H9 (cell line): ENCODE results near the gene ANKK1. TPM values are rescaled to one million over a fixed set of nuclear protein-coding genes. Genes with fewer than 3 reads are reported as not detected.

Source experiments
- DNase-seq: peaks from one replicate; pipeline ENCODE4 v3.0.0-alpha.2; 2017
- H2AFZ ChIP-seq: one replicate; pipeline ENCODE4 v1.6.1; 2013; ENCODE audit warnings: mild to moderate bottlenecking, low read length, control low read depth, moderate library complexity
- H2AK5ac ChIP-seq: 2 replicates; pipeline ENCODE4 v1.6.1; 2013; ENCODE audit warnings: low read length, control low read depth, mixed read lengths; ENCODE audit not compliant: insufficient read length
- H2BK120ac ChIP-seq: one replicate; pipeline ENCODE4 v1.6.1; 2013; ENCODE audit warnings: low read depth, mild to moderate bottlenecking, low read length, control low read depth, inconsistent platforms; ENCODE audit not compliant: poor library complexity, severe bottlenecking
- H2BK12ac ChIP-seq: 2 replicates; pipeline ENCODE4 v1.6.1; 2013; ENCODE audit warnings: low read length, control low read depth, mixed read lengths, low read depth; ENCODE audit not compliant: insufficient read length
- H2BK15ac ChIP-seq: 2 replicates; pipeline ENCODE4 v1.6.1; 2013; ENCODE audit warnings: low read depth, low read length, control low read depth
- H2BK20ac ChIP-seq: one replicate; pipeline ENCODE4 v1.6.1; 2013; ENCODE audit warnings: low read depth, mild to moderate bottlenecking, low read length, control low read depth, inconsistent platforms; ENCODE audit not compliant: poor library complexity, severe bottlenecking
- H2BK5ac ChIP-seq: 2 replicates; pipeline ENCODE4 v1.6.1; 2013; ENCODE audit warnings: low read length, control low read depth, mixed read lengths; ENCODE audit not compliant: insufficient read length
- H3K14ac ChIP-seq: 2 replicates; pipeline ENCODE4 v1.6.1; 2013; ENCODE audit warnings: low read length, control low read depth; ENCODE audit not compliant: insufficient read depth
- H3K18ac ChIP-seq: 2 replicates; pipeline ENCODE4 v1.6.1; 2013; ENCODE audit warnings: low read depth, mild to moderate bottlenecking, mixed read lengths, low read length, control low read depth; ENCODE audit not compliant: insufficient read length
- H3K23ac ChIP-seq: 2 replicates; pipeline ENCODE4 v1.6.1; 2013; ENCODE audit warnings: low read length, control low read depth, mixed read lengths, low read depth; ENCODE audit not compliant: insufficient read length
- H3K23me2 ChIP-seq: 2 replicates; pipeline ENCODE4 v1.6.1; 2013; ENCODE audit warnings: low read depth, mild to moderate bottlenecking, mixed read lengths, low read length, control low read depth; ENCODE audit not compliant: insufficient read length, poor library complexity, severe bottlenecking
- H3K27ac ChIP-seq: 2 replicates; pipeline ENCODE4 v1.5.1; 2013; ENCODE audit warnings: low read length, control low read depth, mixed read lengths, low read depth; ENCODE audit not compliant: insufficient read length
- H3K27me3 ChIP-seq: 2 replicates; pipeline ENCODE4 v1.6.1; 2013; ENCODE audit warnings: low read length, control low read depth, inconsistent platforms; ENCODE audit not compliant: insufficient read depth
- H3K4ac ChIP-seq: 2 replicates; pipeline ENCODE4 v1.6.1; 2013; ENCODE audit warnings: low read depth, mild to moderate bottlenecking, control low read depth, inconsistent platforms, low read length, moderate library complexity
- H3K4me1 ChIP-seq: 2 replicates; pipeline ENCODE4 v1.6.1; 2013; ENCODE audit warnings: low read length, control low read depth, inconsistent platforms; ENCODE audit not compliant: insufficient read depth
- H3K4me2 ChIP-seq: 2 replicates; pipeline ENCODE4 v1.6.1; 2013; ENCODE audit warnings: low read length, control low read depth, mixed read lengths; ENCODE audit not compliant: insufficient read length, insufficient read depth
- H3K56ac ChIP-seq: 2 replicates; pipeline ENCODE4 v1.6.1; 2013; ENCODE audit warnings: low read depth, mild to moderate bottlenecking, mixed read lengths, low read length, control low read depth; ENCODE audit not compliant: insufficient read length
- H3K79me1 ChIP-seq: 2 replicates; pipeline ENCODE4 v1.6.1; 2013; ENCODE audit warnings: low read depth, mild to moderate bottlenecking, moderate library complexity, low read length, control low read depth, inconsistent platforms; ENCODE audit not compliant: insufficient read depth, poor library complexity, severe bottlenecking
- H3K79me2 ChIP-seq: 2 replicates; pipeline ENCODE4 v1.6.1; 2013; ENCODE audit warnings: low read length, control low read depth, inconsistent platforms; ENCODE audit not compliant: insufficient read depth
- H3K9ac ChIP-seq: 2 replicates; pipeline ENCODE4 v1.6.1; 2013; ENCODE audit warnings: low read length, control low read depth, mixed read lengths; ENCODE audit not compliant: insufficient read length; ENCODE audit errors: extremely low read depth
- H3K9me3 ChIP-seq: one replicate; pipeline ENCODE4 v1.6.1; 2013; ENCODE audit warnings: low read depth, low read length, inconsistent platforms; ENCODE audit not compliant: control insufficient read depth
- H3T11ph ChIP-seq: one replicate; pipeline ENCODE4 v1.6.1; 2013; ENCODE audit warnings: mild to moderate bottlenecking, low read length, control low read depth, inconsistent platforms
- H4K20me1 ChIP-seq: one replicate; pipeline ENCODE4 v1.6.1; 2013; ENCODE audit not compliant: control insufficient read depth, insufficient read length, insufficient read depth
- H4K5ac ChIP-seq: 2 replicates; pipeline ENCODE4 v1.6.1; 2013; ENCODE audit warnings: low read depth, mild to moderate bottlenecking, mixed read lengths, low read length, control low read depth; ENCODE audit not compliant: insufficient read length
- H4K8ac ChIP-seq: replicated peaks from 2 replicates; pipeline ENCODE4 v1.6.1; 2013; ENCODE audit warnings: low read length, control low read depth, mixed read lengths, low read depth; ENCODE audit not compliant: insufficient read length
- H4K91ac ChIP-seq: 2 replicates; pipeline ENCODE4 v1.6.1; 2013; ENCODE audit warnings: low read depth, mild to moderate bottlenecking, moderate library complexity, mixed read lengths, low read length, control low read depth; ENCODE audit not compliant: insufficient read length
- H3K27ac Mint-ChIP-seq, 3 experiments: 2 replicates in 2 of 3; 3 replicates in 1 of 3; pipeline ENCODE4 v1.8.0; 2020 to 2021; ENCODE audit warnings: mixed read lengths in 3 of 3, mild to moderate bottlenecking in 1 of 3, moderate library complexity in 1 of 3
- H3K27me3 Mint-ChIP-seq: 2 replicates; pipeline ENCODE4 v1.8.0; 2021; ENCODE audit warnings: low read depth, mild to moderate bottlenecking, moderate library complexity, mixed read lengths
- H3K36me3 Mint-ChIP-seq, 3 experiments: 2 replicates in 2 of 3; 3 replicates in 1 of 3; pipeline ENCODE4 v1.8.0; 2020 to 2021; ENCODE audit warnings: low read depth in 3 of 3, mixed read lengths in 3 of 3; ENCODE audit not compliant: insufficient read depth in 1 of 3
- H3K4me1 Mint-ChIP-seq, 2 experiments: 2 replicates each; pipeline ENCODE4 v1.8.0; 2020; ENCODE audit warnings: mixed read lengths in 2 of 2
- H3K4me3 Mint-ChIP-seq, 2 experiments: 2 replicates in 1 of 2; 3 replicates in 1 of 2; pipeline ENCODE4 v1.8.0; 2020 to 2021; ENCODE audit warnings: mild to moderate bottlenecking in 2 of 2, mixed read lengths in 2 of 2, moderate library complexity in 1 of 2
- H3K9me3 Mint-ChIP-seq, 2 experiments: 2 replicates in 1 of 2; 3 replicates in 1 of 2; pipeline ENCODE4 v1.8.0; 2020; ENCODE audit warnings: mild to moderate bottlenecking in 2 of 2, mixed read lengths in 2 of 2, moderate library complexity in 1 of 2
- CTCF ChIP-seq: fragments of 200-600 bp; sonication (generic); conservative IDR thresholded peaks from 3 replicates; pipeline ENCODE4 v1.8.0; 2021; ENCODE audit warnings: antibody characterized with exemption, mild to moderate bottlenecking
- WGBS: extraction: QIAGEN DNeasy Blood & Tissue Kit; methylation state at CpG from one replicate; pipeline ENCODE4 v1.1.7; 2013; ENCODE audit warnings: missing lambda C conversion rate, low lambda C conversion rate, mixed read lengths; ENCODE audit not compliant: insufficient read length; ENCODE audit errors: extremely low coverage; 5-methylcytosine and 5-hydroxymethylcytosine counted together
- total RNA-seq: library from RNA; stranded (reverse); gene quantifications from 2 replicates; pipeline ENCODE4 v1.2.1, GENCODE V29; 2021

ANKK1 gene
- total RNA-seq, 1 experiment from 2014 or later = 0.20 TPM

DNA sequence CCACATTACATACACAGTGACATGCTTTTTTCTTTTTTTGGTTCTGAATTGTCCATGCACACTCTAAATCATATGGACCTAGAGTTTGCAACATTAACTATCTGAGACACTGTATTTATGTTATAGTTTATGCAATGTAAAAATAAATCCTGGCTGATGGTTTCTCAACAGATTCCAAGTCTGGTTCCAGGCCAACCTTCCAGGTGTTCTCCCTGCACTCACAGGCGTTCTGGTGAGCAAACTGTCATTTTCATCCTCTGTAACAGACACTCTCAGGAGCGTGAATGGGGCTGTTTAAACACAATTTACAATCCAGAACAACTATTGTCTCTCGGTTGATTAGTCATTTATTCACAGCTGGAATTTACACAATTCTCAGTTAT is 36.5 kb upstream of the ANKK1 start:
- H3K79me1 ChIP-seq = no peaks in the 10 kb centered on the region
- no peak overlapping the region for H3K4me3 Mint-ChIP-seq
- H3K4me1 Mint-ChIP-seq = peaks cover 3 to 10% of the 10 kb centered on the region in 2 experiments
- H2BK12ac ChIP-seq = no peak overlapping the region
- no peak overlapping the region for H3K56ac ChIP-seq
- H3K9me3 ChIP-seq = no peaks in the 10 kb centered on the region
- no peak overlapping the region for H3K9ac ChIP-seq
- H2AFZ ChIP-seq = no peak overlapping the region
- H3K27ac ChIP-seq = no peak overlapping the region
- H3T11ph ChIP-seq = no peak overlapping the region
- no peak for TF ChIP-seq CTCF
- no CpG with 5 or more reads among the region's 3 CpGs for WGBS
- H2BK5ac ChIP-seq = no peak overlapping the region
- no peak for DNase-seq
- no peak overlapping the region for H4K5ac ChIP-seq
- no peak overlapping the region for H3K27ac Mint-ChIP-seq
- H2BK20ac ChIP-seq = no peak overlapping the region
- 0 out of 5 replicates have a peak, but pooled peaks cover 0 to 1% of the 10 kb centered on the region in 2 experiments for H3K9me3 Mint-ChIP-seq
- no peak overlapping the region for H4K8ac ChIP-seq
- H3K23me2 ChIP-seq = no peaks in the 10 kb centered on the region
- H3K23ac ChIP-seq = no peak overlapping the region
- no peaks in the 10 kb centered on the region for H3K4me1 ChIP-seq
- no peaks in the 10 kb centered on the region for H3K27me3 ChIP-seq
- no peak overlapping the region for H2AK5ac ChIP-seq
- H3K27me3 Mint-ChIP-seq = no peaks in the 10 kb centered on the region; the same call in 1 of the 2 replicates
- H3K18ac ChIP-seq = no peak overlapping the region
- no peak overlapping the region for H2BK120ac ChIP-seq
- no peaks in the 10 kb centered on the region for H4K20me1 ChIP-seq
- H2BK15ac ChIP-seq = no peak overlapping the region
- H3K4ac ChIP-seq = no peak overlapping the region
- no peak overlapping the region for H4K91ac ChIP-seq
- H3K36me3 Mint-ChIP-seq = peaks cover 0 to 4% (median 4%) of the 10 kb centered on the region in 3 experiments; a peak in 4 of 7 replicates
- no peak overlapping the region for H3K14ac ChIP-seq
- no peaks in the 10 kb centered on the region for H3K79me2 ChIP-seq
- H3K4me2 ChIP-seq = no peak overlapping the region
